DMS 273 (cell line): Measurements from ENCODE around the gene TELO2.
A peak's percentile ranks its signal among the peaks of the same experiment; 100 is the strongest.

Experiments
- DNase-seq: peaks from one replicate; lab custom pipeline; 2025; ENCODE audit not compliant: unreplicated experiment; lab: John Stamatoyannopoulos, UW

TELO2 gene

GRCh38 chr16:1492923-1493745 is at the start of gene TELO2:
TELO2 (plus strand) TSS chr16:1493360; CDS start chr16:1494282, 922 bp downstream.
- peak; percentile 93 for DNase-seq

- peak; percentile 57 for DNase-seq
Observed at GRCh38 chr16:1443403-1443973, 49.7 kb upstream of the TELO2 start.

- no peak for DNase-seq
Observed at GRCh38 chr16:1443980-1444729, 49.0 kb upstream of the TELO2 start, which contains the start of gene CCDC154. CCDC154 (minus strand) TSS chr16:1444556; CDS start chr16:1444322, 234 bp downstream.

- no peak for DNase-seq
Observed at GRCh38 chr16:1444730-1445517, 48.2 kb upstream of the TELO2 start.

- DNase-seq, result no peak
Observed at GRCh38 chr16:1445518-1446203, 47.5 kb upstream of the TELO2 start.

- DNase-seq, result no peak
Observed at GRCh38 chr16:1446296-1447080, 46.7 kb upstream of the TELO2 start.

- no peak for DNase-seq
Observed at GRCh38 chr16:1447965-1448364, 45.2 kb upstream of the TELO2 start.

GRCh38 chr16:1448536-1449116 is 44.5 kb upstream of the TELO2 start:
- no peak for DNase-seq

- no peak for DNase-seq
Observed at GRCh38 chr16:1449201-1449788, 43.9 kb upstream of the TELO2 start.

- no peak for DNase-seq
Observed at GRCh38 chr16:1450218-1450617, 42.9 kb upstream of the TELO2 start.

- no peak for DNase-seq
Observed at GRCh38 chr16:1450841-1451240, 42.3 kb upstream of the TELO2 start.

GRCh38 chr16:1451702-1452392 is 41.3 kb upstream of the TELO2 start:
- no peak for DNase-seq

GRCh38 chr16:1452530-1452929 is 40.6 kb upstream of the TELO2 start:
- DNase-seq, result no peak

- DNase-seq, result no peak
Observed at GRCh38 chr16:1453316-1453715, 39.8 kb upstream of the TELO2 start.

GRCh38 chr16:1454561-1454960 is 38.6 kb upstream of the TELO2 start:
- DNase-seq, result no peak

- no peak for DNase-seq
Observed at GRCh38 chr16:1455190-1456171, 37.7 kb upstream of the TELO2 start.

- no peak for DNase-seq
Observed at GRCh38 chr16:1456951-1457350, 36.2 kb upstream of the TELO2 start.
